GM12878 (cell line): ENCODE measurements around the gene DCTPP1. TPM values are rescaled to one million over a fixed set of nuclear protein-coding genes. Genes with fewer than 3 reads are reported as not detected.

ENCODE experiments used
- ATAC-seq: fragments of 200-7000 bp; cut with Tn5 transposase; 3 replicates; pipeline ENCODE4 v1.9.1; 2020; ENCODE audit warnings: mild to moderate bottlenecking, moderate library complexity
- BruUV-seq: library from RNA; stranded (reverse); fragments of 400-500 nt; replicated peaks from 2 replicates; lab custom pipeline; 2021; lab: Mats Ljungman, UMichigan
- CTCF ChIA-PET: fragments of 300-600 bp; sonication (Branson Sonifier 250); formaldehyde crosslinking; extraction: SDS; loops from one replicate; lab custom pipeline; 2021; ENCODE audit warnings: inconsistent platforms; lab: Yijun Ruan, JAX
- POLR2A ChIA-PET: fragments of 350-600 bp; formaldehyde crosslinking; extraction: SDS; loops from one replicate; lab custom pipeline; 2021; ENCODE audit warnings: inconsistent platforms; lab: Charles Lee
- RAD21 ChIA-PET: fragments of 300-600 bp; sonication (Branson Sonifier 250); formaldehyde crosslinking; loops from one replicate; lab custom pipeline; 2023; ENCODE audit warnings: antibody characterized with exemption; ENCODE audit not compliant: unreplicated experiment; lab: Charles Lee
- SMC1A ChIA-PET: fragments of 300-600 bp; sonication (Branson Sonifier 250); formaldehyde crosslinking; loops from one replicate; lab custom pipeline; 2023; ENCODE audit not compliant: unreplicated experiment, uncharacterized antibody; lab: Charles Lee
- DNase-seq: peaks from one replicate; pipeline ENCODE4 v3.0.0-alpha.2; 2011; ENCODE audit warnings: low read depth, low spot score
- FAIRE-seq: peaks from 3 replicates; lab custom pipeline; 2011; peaks lifted over from hg19 to GRCh38; lab: Jason Lieb, UNC
- H2AFZ ChIP-seq: 2 replicates; pipeline ENCODE4 v1.6.0; 2011; ENCODE audit warnings: low read depth, low read length, control low read depth; ENCODE audit not compliant: control insufficient read depth
- H3K27ac ChIP-seq: 2 replicates; pipeline ENCODE4 v1.5.1; 2011; ENCODE audit warnings: control low read depth; ENCODE audit not compliant: control insufficient read depth, insufficient read depth
- H3K27me3 ChIP-seq, 2 experiments: replicated peaks in 1 of 2; 2 replicates each; pipeline versions ENCODE4 v1.6.0 to v1.6.1; 2011; ENCODE audit warnings: low read length in 1 of 2; ENCODE audit not compliant: control insufficient read depth in 2 of 2, insufficient read depth in 2 of 2
- H3K36me3 ChIP-seq, 2 experiments: 2 replicates each; pipeline ENCODE4 v1.5.1; 2011; ENCODE audit warnings: low read length in 1 of 2; ENCODE audit not compliant: control insufficient read depth in 2 of 2, insufficient read depth in 2 of 2
- H3K4me1 ChIP-seq: 2 replicates; pipeline ENCODE4 v1.6.1; 2011; ENCODE audit warnings: mild to moderate bottlenecking, low read length, moderate library complexity, mixed read lengths; ENCODE audit not compliant: control insufficient read depth, insufficient read depth
- H3K4me2 ChIP-seq: 2 replicates; pipeline ENCODE4 v1.6.0; 2011; ENCODE audit warnings: control low read depth; ENCODE audit not compliant: control insufficient read depth, insufficient read depth
- H3K4me3 ChIP-seq: fragments of 200-600 bp; sonication (generic); 2 replicates; pipeline ENCODE4 v1.5.1; 2016
- H3K79me2 ChIP-seq: 2 replicates; pipeline ENCODE4 v1.6.0; 2011; ENCODE audit warnings: low read length; ENCODE audit not compliant: control insufficient read depth, insufficient read depth
- H3K9ac ChIP-seq: 2 replicates; pipeline ENCODE4 v1.8.0; 2011; ENCODE audit warnings: low read length, control low read depth, mixed read lengths; ENCODE audit not compliant: control insufficient read depth, insufficient read depth
- H3K9me3 ChIP-seq: replicated peaks from 3 replicates; pipeline ENCODE4 v1.5.1; 2011; ENCODE audit warnings: mild to moderate bottlenecking, low read length; ENCODE audit not compliant: control insufficient read depth, insufficient read depth
- H4K20me1 ChIP-seq: 2 replicates; pipeline ENCODE4 v1.6.0; 2011; ENCODE audit not compliant: control insufficient read depth, insufficient read depth
- CUX1 ChIP-seq: IDR thresholded peaks from 2 replicates; pipeline ENCODE4 v1.6.1; 2012; ENCODE audit warnings: improper control_type of control experiment, low read depth, low read length; ENCODE audit not compliant: insufficient replicate concordance
- E2F8 ChIP-seq: fragments of 450-650 bp; IDR thresholded peaks from 2 replicates; pipeline ENCODE4 v1.6.1; 2018; ENCODE audit warnings: mild to moderate bottlenecking, low read depth, moderate library complexity; ENCODE audit not compliant: partially characterized antibody
- EGR1 ChIP-seq, 2 experiments: IDR thresholded peaks; 1 replicate in 1 of 2; 2 replicates in 1 of 2; pipeline ENCODE4 v1.6.1; 2011 to 2012; ENCODE audit warnings: low read depth in 2 of 2, low read length in 2 of 2, borderline replicate concordance in 1 of 2, mild to moderate bottlenecking in 1 of 2, moderate library complexity in 1 of 2
- EZH2 ChIP-seq: IDR thresholded peaks from 2 replicates; pipeline ENCODE4 v1.6.1; 2012; ENCODE audit warnings: low read depth, mild to moderate bottlenecking, control low read depth, inconsistent platforms, low read length, borderline replicate concordance; ENCODE audit not compliant: control insufficient read depth
- MLLT1 ChIP-seq: fragments of 450-650 bp; IDR thresholded peaks from 2 replicates; pipeline ENCODE4 v1.6.1; 2016; ENCODE audit warnings: mild to moderate bottlenecking
- RAD21 ChIP-seq: IDR thresholded peaks from 2 replicates; pipeline ENCODE4 v1.6.1; 2011; ENCODE audit warnings: mild to moderate bottlenecking, low read depth, low read length, moderate library complexity; ENCODE audit not compliant: insufficient read depth
- SMAD1 ChIP-seq: fragments of 450-650 bp; IDR thresholded peaks from 2 replicates; pipeline ENCODE4 v1.6.1; 2018; ENCODE audit warnings: mild to moderate bottlenecking, low read depth; ENCODE audit not compliant: partially characterized antibody
- WGBS: methylation state at CpG from one replicate; pipeline ENCODE4 v1.1.6; 2016; ENCODE audit warnings: low lambda C conversion rate; ENCODE audit not compliant: insufficient replicate concordance, insufficient coverage; ENCODE audit errors: missing lambda C conversion rate; 5-methylcytosine and 5-hydroxymethylcytosine counted together
- in situ Hi-C: fragments of 300-500 bp; cut with MboI; formaldehyde crosslinking; loops from 9 replicates; pipeline ENCODE4 v1.14.3; 2018; ENCODE audit warnings: mixed read lengths
- intact Hi-C: fragments of 100-400 bp; cut with micrococcal nuclease; formaldehyde crosslinking; loops from one replicate; pipeline ENCODE4 v1.14.2; 2022; ENCODE audit not compliant: unreplicated experiment
- polyA plus RNA-seq, 11 experiments: library from polyadenylated mRNA; depleted of rRNA in 4 of 11; unstranded in 6 of 11; stranded (reverse) in 5 of 11; fragments of >200 nt; fragmentation: Nextera tagmentation in 4 of 11; fragmentation: Illumina TruSeq in 1 of 11; extraction: Ambion mirVana in 4 of 11; extraction: Trizol in 1 of 11; gene quantifications; 1 replicate in 1 of 11; 2 replicates in 10 of 11; pipeline versions ENCODE4 v1.2.1 to v1.2.3, GENCODE V29; 2011 to 2016; ENCODE audit warnings: inconsistent platforms in 2 of 11, missing spikeins in 2 of 11, low read depth in 1 of 11
- total RNA-seq, 4 experiments: library from RNA; depleted of rRNA in 3 of 4; stranded (reverse); fragments of >200 nt in 3 of 4; fragmentation: Illumina TruSeq in 1 of 4; extraction: Trizol in 1 of 4; gene quantifications; 2 replicates each; pipeline versions ENCODE4 v1.2.1 to v1.2.3, GENCODE V29; 2013 to 2021

The DCTPP1 gene
- total and polyA plus RNA-seq, 10 of the 15 experiments (the other 5 are each of a cell fraction or from before 2014, with no cell fraction given): 72.1 to 266 (median 157) TPM

- Histone ChIP-seq H3K79me2 (no peaks in the 10 kb centered on the region), H3K4me2 (peak overlapping the region; percentile 82), H3K9me3 (no peaks in the 10 kb centered on the region), H3K9ac (peak overlapping the region; percentile 60), H3K36me3 (peaks cover 3 to 6% of the 10 kb centered on the region in 2 experiments; a peak in 3 of 4 replicates), H2AFZ (peak overlapping the region; percentile 94), H3K27ac (0 out of 2 replicates have a peak overlapping the region, but pooled peaks have one; percentile 47), H3K4me3 (peak overlapping the region; percentile 69), H4K20me1 (no peaks in the 10 kb centered on the region), H3K27me3 (no peaks in the 10 kb centered on the region), H3K4me1 (peaks cover 8% of the 10 kb centered on the region)
- no peak for ATAC-seq
- ChIA-PET POLR2A (interaction anchor here (0.7 to 2.0 kb wide), 11 partner anchors 7 to 326 kb away, joined by 3 to 11 read pairs (median 5); partner anchors contain the start of genes DCTPP1, SEPTIN1, TBX6 and ZNF48), SMC1A (interaction anchor here (0.6 to 1.5 kb wide), 8 partner anchors 7 to 278 kb away, joined by 3 to 12 read pairs (median 5); partner anchors contain the start of genes DCTPP1, TBC1D10B and ZNF747), CTCF (interaction anchor here (0.6 to 3.6 kb wide), 11 partner anchors 8 to 325 kb away, joined by 3 to 20 read pairs (median 5); partner anchors contain the start of genes DCTPP1, TBC1D10B, TBX6 and ZNF764), RAD21 (interaction anchor here (0.9 to 2.0 kb wide), 16 partner anchors 8 to 326 kb away, joined by 3 to 17 read pairs (median 5); partner anchors contain the start of genes CORO1A, DCTPP1, TBC1D10B and TBX6)
- intact Hi-C loops (no loop called here), in situ Hi-C loops (no loop called here)
- BruUV-seq: no TSS peak
- FAIRE-seq: no peak
- 87% methylated on average over 18 of the region's 18 CpGs for WGBS
- no peak for TF ChIP-seq RAD21
- TF ChIP-seq EGR1 (IDR thresholded peaks at IDR 0.05; ENCODE audit: borderline replicate concordance in 1 of 2, low read depth in 2 of 2, low read length in 2 of 2): no peak
- no peak for TF ChIP-seq SMAD1
- no peak for TF ChIP-seq CUX1
- TF ChIP-seq EZH2: no peak
- TF ChIP-seq MLLT1: 0 out of 2 replicates have a peak, but pooled peaks have one; percentile 42
- no peak for TF ChIP-seq E2F8
- DNase-seq: no peak
Measured at GRCh38 chr16:30416624-30417528, 13.0 kb downstream of the DCTPP1 start.
